Transverse colon (tissue), 4 donors: ENCODE results near the gene ASTL. TPM values are rescaled to one million over a fixed set of nuclear protein-coding genes. Genes with fewer than 3 reads are reported as not detected.

Experiments
- DNase-seq: peaks from one replicate; pipeline ENCODE4 v3.0.0-alpha.2; 2019
- H3K27ac ChIP-seq, 4 donors: fragments of 200-600 bp; sonication (generic); 2 replicates each; pipeline ENCODE4 v1.5.1; 2016 to 2018; ENCODE audit warnings: inconsistent platforms in 4 of 4
- H3K27me3 ChIP-seq: fragments of 200-600 bp; sonication (generic); 2 replicates; pipeline ENCODE4 v1.5.1; 2017; ENCODE audit warnings: inconsistent platforms
- H3K36me3 ChIP-seq, 4 donors: fragments of 200-600 bp; sonication (generic); 2 replicates each; pipeline ENCODE4 v1.5.1; 2017 to 2019; ENCODE audit warnings: inconsistent platforms in 4 of 4
- H3K4me1 ChIP-seq, 4 donors: fragments of 200-600 bp; sonication (generic); 2 replicates each; pipeline ENCODE4 v1.5.1; 2017 to 2020; ENCODE audit warnings: inconsistent platforms in 4 of 4
- H3K4me3 ChIP-seq, 4 donors: fragments of 200-600 bp; sonication (generic); 1 replicate in 1 of 4; 2 replicates in 3 of 4; pipeline versions ENCODE4 v1.5.1 to v1.6.1; 2017 to 2019; ENCODE audit warnings: inconsistent platforms in 4 of 4
- H3K9me3 ChIP-seq, 2 donors: fragments of 200-600 bp; sonication (generic); 2 replicates each; pipeline ENCODE4 v1.5.1; 2017 to 2019; ENCODE audit warnings: inconsistent platforms in 2 of 2
- EP300 ChIP-seq: sonication (generic); formaldehyde crosslinking; IDR thresholded peaks from one replicate; pipeline ENCODE4 v1.6.1; 2017; ENCODE audit warnings: antibody characterized with exemption, low read depth
- POLR2A ChIP-seq: fragments of 450-650 bp; IDR thresholded peaks from one replicate; pipeline ENCODE4 v1.6.1; 2016; ENCODE audit warnings: antibody characterized with exemption, mild to moderate bottlenecking, moderate library complexity
- POLR2AphosphoS5 ChIP-seq, 3 donors: sonication (generic); formaldehyde crosslinking; IDR thresholded peaks; one replicate each; pipeline ENCODE4 v1.6.1; 2016; ENCODE audit warnings: antibody characterized with exemption in 3 of 3
- WGBS, 2 donors: methylation state at CpG; one replicate each; pipeline ENCODE4 v1.1.5; 2018; ENCODE audit warnings: low coverage in 1 of 2; 5-methylcytosine and 5-hydroxymethylcytosine counted together
- in situ Hi-C, 4 donors: fragments of 200-750 bp; cut with MboI; loops; one replicate each; pipeline versions ENCODE4 v1.15.0 to v1.15.1; 2017; ENCODE audit warnings: low sequenced_read_pairs in 3 of 4, low pct_ligation_motif_present in 1 of 4, low pct_unique_long_range_greater_than_20kb in 1 of 4
- intact Hi-C: fragments of 100-400 bp; cut with DNase I; formaldehyde crosslinking; loops from one replicate; pipeline ENCODE4 v1.15.1; 2023; ENCODE audit warnings: low total_unique reads
- total RNA-seq, 4 donors: library from RNA; depleted of rRNA; stranded (reverse); fragments of >200 nt; gene quantifications; one replicate each; pipeline ENCODE4 v1.1.0, GENCODE V29; 2016
- TF ChIP-seq, protein P1 (sequence below), 5 experiments: fragments of 200-600 bp in 3 of 5; fragments of 450-650 bp in 2 of 5; sonication (generic) in 3 of 5; IDR thresholded peaks; 1 replicate in 2 of 5; 2 replicates in 3 of 5; pipeline ENCODE4 v1.5.1; 2016 to 2017; ENCODE audit warnings: antibody characterized with exemption in 5 of 5, inconsistent platforms in 3 of 5, mild to moderate bottlenecking in 2 of 5, moderate library complexity in 1 of 5

The ASTL gene
- total RNA-seq, 4 donors from 2014 or later, result 0.95 TPM; not detected in 3

- peaks cover 0 to 17% (median 4%) of the 10 kb centered on the region in 4 donors for H3K4me1 ChIP-seq
- H3K9me3 ChIP-seq, result no peaks in the 10 kb centered on the region
- no peak overlapping the region for H3K27ac ChIP-seq
- TF ChIP-seq EP300, result no peak
- TF ChIP-seq POLR2AphosphoS5 (IDR thresholded peaks at IDR 0.05), result peak in 1 of 3 donors; percentile 18
- TF ChIP-seq, protein P1, sequence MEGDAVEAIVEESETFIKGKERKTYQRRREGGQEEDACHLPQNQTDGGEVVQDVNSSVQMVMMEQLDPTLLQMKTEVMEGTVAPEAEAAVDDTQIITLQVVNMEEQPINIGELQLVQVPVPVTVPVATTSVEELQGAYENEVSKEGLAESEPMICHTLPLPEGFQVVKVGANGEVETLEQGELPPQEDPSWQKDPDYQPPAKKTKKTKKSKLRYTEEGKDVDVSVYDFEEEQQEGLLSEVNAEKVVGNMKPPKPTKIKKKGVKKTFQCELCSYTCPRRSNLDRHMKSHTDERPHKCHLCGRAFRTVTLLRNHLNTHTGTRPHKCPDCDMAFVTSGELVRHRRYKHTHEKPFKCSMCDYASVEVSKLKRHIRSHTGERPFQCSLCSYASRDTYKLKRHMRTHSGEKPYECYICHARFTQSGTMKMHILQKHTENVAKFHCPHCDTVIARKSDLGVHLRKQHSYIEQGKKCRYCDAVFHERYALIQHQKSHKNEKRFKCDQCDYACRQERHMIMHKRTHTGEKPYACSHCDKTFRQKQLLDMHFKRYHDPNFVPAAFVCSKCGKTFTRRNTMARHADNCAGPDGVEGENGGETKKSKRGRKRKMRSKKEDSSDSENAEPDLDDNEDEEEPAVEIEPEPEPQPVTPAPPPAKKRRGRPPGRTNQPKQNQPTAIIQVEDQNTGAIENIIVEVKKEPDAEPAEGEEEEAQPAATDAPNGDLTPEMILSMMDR (IDR thresholded peaks at IDR 0.05), result no peak
- TF ChIP-seq POLR2A, result no peak
- no peak overlapping the region for H3K4me3 ChIP-seq
- H3K36me3 ChIP-seq, result peaks cover 0 to 38% (median 14%) of the 10 kb centered on the region in 4 donors
- intact Hi-C loops, result no loop called here
- 86 to 88% methylated on average over 3 to 8 of the region's 8 CpGs for WGBS, 2 donors
- H3K27me3 ChIP-seq, result no peaks in the 10 kb centered on the region
- in situ Hi-C loops, result loop anchor here in 1 of 4 donors (25.0 kb wide), 1 partner anchor 172 kb away; no protein-coding TSS in a partner anchor
- DNase-seq, result no peak
These were observed 45.9 kb upstream of the ASTL start for GRCh38 chr2:96184188-96184587.

- intact Hi-C loops, result no loop called here
- Histone ChIP-seq H3K27ac (no peak overlapping the region), H3K36me3 (peaks cover 0 to 19% (median 8%) of the 10 kb centered on the region in 4 donors), H3K27me3 (no peaks in the 10 kb centered on the region), H3K4me3 (no peak overlapping the region), H3K4me1 (no peaks in the 10 kb centered on the region), H3K9me3 (no peaks in the 10 kb centered on the region)
- TF ChIP-seq POLR2AphosphoS5 (IDR thresholded peaks at IDR 0.05) (no peak), EP300 (no peak), POLR2A (no peak)
- TF ChIP-seq, protein P1 (IDR thresholded peaks at IDR 0.05), result no peak
- DNase-seq, result no peak
- 51 to 55% methylated on average over 5 of the region's 5 CpGs for WGBS, 2 donors
- in situ Hi-C loops, result loop anchor here in 1 of 4 donors (25.0 kb wide), 1 partner anchor 169 kb away; no protein-coding TSS in a partner anchor
These were observed 43.2 kb upstream of the ASTL start for GRCh38 chr2:96181529-96181928.

DNA sequence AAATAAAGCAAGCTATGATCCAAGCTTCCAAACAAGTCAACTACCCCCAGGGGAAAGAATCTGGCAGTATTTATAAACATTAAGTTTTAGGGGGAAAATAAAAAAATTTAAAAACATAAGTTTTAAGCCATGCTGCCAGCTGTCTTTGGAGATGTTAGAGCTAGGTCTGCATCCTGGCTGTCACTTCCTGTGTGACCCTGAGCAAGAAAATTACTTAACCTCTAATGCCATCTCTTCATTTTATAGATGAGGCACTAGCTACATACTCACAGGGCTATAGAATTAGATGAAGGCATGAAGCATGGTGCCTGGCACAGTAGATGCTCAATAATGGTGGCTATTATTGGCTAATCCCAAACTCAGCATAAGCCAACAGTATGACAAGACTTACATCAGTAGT, 42.2 kb upstream of the ASTL start:
- Histone ChIP-seq H3K27me3 (no peaks in the 10 kb centered on the region), H3K27ac (no peak overlapping the region), H3K4me1 (no peaks in the 10 kb centered on the region), H3K36me3 (peaks cover 0 to 9% (median 3%) of the 10 kb centered on the region in 4 donors), H3K4me3 (no peak overlapping the region), H3K9me3 (no peaks in the 10 kb centered on the region)
- TF ChIP-seq POLR2AphosphoS5 (IDR thresholded peaks at IDR 0.05) (no peak), POLR2A (no peak), EP300 (no peak)
- TF ChIP-seq, protein P1 (IDR thresholded peaks at IDR 0.05), result no peak
- in situ Hi-C loops, result loop anchor here in 1 of 4 donors (25.0 kb wide), 1 partner anchor 168 kb away; no protein-coding TSS in a partner anchor
- intact Hi-C loops, result no loop called here
- no peak for DNase-seq

DNA sequence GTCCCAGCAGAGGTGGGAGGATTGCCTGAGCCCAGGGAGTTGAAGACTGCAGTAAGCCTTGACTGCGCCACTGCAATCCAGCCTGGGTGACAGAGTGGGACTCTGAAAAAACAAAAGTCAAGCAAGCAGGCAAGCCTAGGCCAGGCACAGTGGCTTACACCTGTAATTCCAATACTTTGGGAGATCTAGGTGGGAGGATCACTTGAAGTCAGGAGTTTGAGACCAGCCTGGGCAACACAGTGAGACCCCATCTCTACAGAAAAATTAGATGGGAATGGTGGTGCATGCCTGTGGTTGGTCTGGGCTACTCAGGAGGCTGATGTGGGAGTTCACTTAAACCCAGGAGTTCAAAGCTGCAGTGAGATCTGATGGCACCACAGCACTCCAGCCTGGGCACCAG, 41.7 kb upstream of the ASTL start:
- Histone ChIP-seq H3K27ac (no peak overlapping the region), H3K4me3 (no peak overlapping the region), H3K9me3 (no peaks in the 10 kb centered on the region), H3K4me1 (no peaks in the 10 kb centered on the region), H3K36me3 (peaks cover 0 to 4% (median under 1%) of the 10 kb centered on the region in 4 donors), H3K27me3 (no peaks in the 10 kb centered on the region)
- no peak for DNase-seq
- WGBS, 2 donors, result 92 to 100% methylated on average over 1 of the region's 1 CpG
- in situ Hi-C loops (loop anchor here in 1 of 4 donors (25.0 kb wide), 1 partner anchor 168 kb away; no protein-coding TSS in a partner anchor), intact Hi-C loops (no loop called here)
- TF ChIP-seq EP300 (no peak), POLR2AphosphoS5 (IDR thresholded peaks at IDR 0.05) (no peak), POLR2A (no peak)
- TF ChIP-seq, protein P1 (IDR thresholded peaks at IDR 0.05), result no peak
